ENCODE data around the gene OARD1.
A peak's percentile ranks its signal among the peaks of the same experiment; 100 is the strongest.

The OARD1 gene

GRCh38 chr6:41097467-41098090 lies 25.4 kb upstream of the OARD1 start:
- Histone ChIP-seq H3K23ac (ENCODE audit: low read length in 2 of 2) (no peak overlapping the region), H2AFZ (ENCODE audit: low read depth, low read length) (no peak overlapping the region), H3K4me3 (ENCODE audit: insufficient read depth in 1 of 2, low read depth in 1 of 2, low read length in 2 of 2) (no peak overlapping the region), H3K4ac (ENCODE audit: low read depth in 1 of 2, low read length in 2 of 2) (no peak overlapping the region), H3K27me3 (ENCODE audit: control insufficient read depth in 1 of 2, insufficient read depth in 1 of 2, low read length in 2 of 2) (no peaks in the 10 kb centered on the region), H2BK12ac (ENCODE audit: low read length in 2 of 2) (no peak overlapping the region), H3K4me1 (ENCODE audit: control insufficient read depth, insufficient read depth, low read depth, low read length) (peaks cover 4% of the 10 kb centered on the region), H3K79me1 (replicated peaks; ENCODE audit: low read length, poor library complexity, severe bottlenecking) (peaks cover 21% of the 10 kb centered on the region), H3K9me3 (ENCODE audit: control insufficient read depth, low read length) (no peaks in the 10 kb centered on the region), H3K9ac (ENCODE audit: low read length) (no peak overlapping the region), H3K14ac (ENCODE audit: low read length in 2 of 2) (no peak overlapping the region), H4K91ac (ENCODE audit: low read length) (no peak overlapping the region), H3K27ac (ENCODE audit: low read length, poor library complexity, severe bottlenecking) (peak overlapping the region; percentile 90), H3K4me2 (ENCODE audit: low read length, poor library complexity, severe bottlenecking) (no peak overlapping the region), H3K36me3 (ENCODE audit: control insufficient read depth in 1 of 2, insufficient read depth in 2 of 2, low read depth in 1 of 2, low read length in 2 of 2) (peaks cover 19 to 90% of the 10 kb centered on the region in 2 experiments), H2BK5ac (ENCODE audit: low read depth, low read length, poor library complexity, severe bottlenecking) (peak overlapping the region; percentile 22), H4K8ac (ENCODE audit: low read length) (no peak overlapping the region), H2AK5ac (ENCODE audit: low read length, severe bottlenecking) (no peak overlapping the region), H2BK120ac (ENCODE audit: low read depth, low read length) (no peak overlapping the region), H3K18ac (ENCODE audit: low read depth in 1 of 2, low read length in 2 of 2) (no peak overlapping the region), H2BK15ac (ENCODE audit: low read depth, poor library complexity, severe bottlenecking) (no peak overlapping the region)
- DNase-seq = no peak
- 94% methylated on average over 3 of the region's 5 CpGs for WGBS

- no peak overlapping the region for H3K4ac ChIP-seq (ENCODE audit: low read depth in 1 of 2, low read length in 2 of 2)
- no peak overlapping the region for H4K8ac ChIP-seq (ENCODE audit: low read length)
- H3K27ac ChIP-seq (ENCODE audit: low read length, poor library complexity, severe bottlenecking) = no peak overlapping the region
- H3K9ac ChIP-seq (ENCODE audit: low read length) = peak overlapping the region; percentile 67
- H2BK15ac ChIP-seq (ENCODE audit: low read depth, poor library complexity, severe bottlenecking) = no peak overlapping the region
- peaks cover 7% of the 10 kb centered on the region for H3K79me1 ChIP-seq (replicated peaks; ENCODE audit: low read length, poor library complexity, severe bottlenecking)
- no peak overlapping the region for H3K18ac ChIP-seq (ENCODE audit: low read depth in 1 of 2, low read length in 2 of 2)
- no peak overlapping the region for H2AFZ ChIP-seq (ENCODE audit: low read depth, low read length)
- H3K4me2 ChIP-seq (ENCODE audit: low read length, poor library complexity, severe bottlenecking) = no peak overlapping the region
- no peaks in the 10 kb centered on the region for H3K9me3 ChIP-seq (ENCODE audit: control insufficient read depth, low read length)
- H4K91ac ChIP-seq (ENCODE audit: low read length) = no peak overlapping the region
- no peak overlapping the region for H3K4me3 ChIP-seq (ENCODE audit: insufficient read depth in 1 of 2, low read depth in 1 of 2, low read length in 2 of 2)
- no peak overlapping the region for H2AK5ac ChIP-seq (ENCODE audit: low read length, severe bottlenecking)
- H3K4me1 ChIP-seq (ENCODE audit: control insufficient read depth, insufficient read depth, low read depth, low read length) = peaks cover 4% of the 10 kb centered on the region
- H2BK120ac ChIP-seq (ENCODE audit: low read depth, low read length) = no peak overlapping the region
- H3K23ac ChIP-seq (ENCODE audit: low read length in 2 of 2) = no peak overlapping the region
- no peak overlapping the region for H3K14ac ChIP-seq (ENCODE audit: low read length in 2 of 2)
- WGBS = 96% methylated on average over 5 of the region's 6 CpGs
- no peak overlapping the region for H2BK12ac ChIP-seq (ENCODE audit: low read length in 2 of 2)
- peak; percentile 12 for DNase-seq
- H2BK5ac ChIP-seq (ENCODE audit: low read depth, low read length, poor library complexity, severe bottlenecking) = no peak overlapping the region
- H3K27me3 ChIP-seq (ENCODE audit: control insufficient read depth in 1 of 2, insufficient read depth in 1 of 2, low read length in 2 of 2) = no peaks in the 10 kb centered on the region
- H3K36me3 ChIP-seq (ENCODE audit: control insufficient read depth in 1 of 2, insufficient read depth in 2 of 2, low read depth in 1 of 2, low read length in 2 of 2) = peaks cover 19 to 94% of the 10 kb centered on the region in 2 experiments
Observed at GRCh38 chr6:41093729-41094128, 21.6 kb upstream of the OARD1 start.

- peaks cover 6% of the 10 kb centered on the region for H3K4me1 ChIP-seq (ENCODE audit: control insufficient read depth, insufficient read depth, low read depth, low read length)
- 99% methylated on average over 3 of the region's 4 CpGs for whole genome bisulfite sequencing
- no peak overlapping the region for H2BK15ac ChIP-seq (ENCODE audit: low read depth, poor library complexity, severe bottlenecking)
- H3K9me3 ChIP-seq (ENCODE audit: control insufficient read depth, low read length) = no peaks in the 10 kb centered on the region
- H3K4me2 ChIP-seq (ENCODE audit: low read length, poor library complexity, severe bottlenecking) = no peak overlapping the region
- H3K79me1 ChIP-seq (replicated peaks; ENCODE audit: low read length, poor library complexity, severe bottlenecking) = peaks cover 7% of the 10 kb centered on the region
- no peaks in the 10 kb centered on the region for H3K27me3 ChIP-seq (ENCODE audit: control insufficient read depth in 1 of 2, insufficient read depth in 1 of 2, low read length in 2 of 2)
- H4K8ac ChIP-seq (ENCODE audit: low read length) = no peak overlapping the region
- no peak overlapping the region for H3K4me3 ChIP-seq (ENCODE audit: insufficient read depth in 1 of 2, low read depth in 1 of 2, low read length in 2 of 2)
- H2AK5ac ChIP-seq (ENCODE audit: low read length, severe bottlenecking) = no peak overlapping the region
- no peak overlapping the region for H3K14ac ChIP-seq (ENCODE audit: low read length in 2 of 2)
- H2BK12ac ChIP-seq (ENCODE audit: low read length in 2 of 2) = no peak overlapping the region
- no peak overlapping the region for H3K27ac ChIP-seq (ENCODE audit: low read length, poor library complexity, severe bottlenecking)
- peak overlapping the region; percentile 67 for H3K9ac ChIP-seq (ENCODE audit: low read length)
- no peak overlapping the region for H3K23ac ChIP-seq (ENCODE audit: low read length in 2 of 2)
- H3K18ac ChIP-seq (ENCODE audit: low read depth in 1 of 2, low read length in 2 of 2) = no peak overlapping the region
- H3K36me3 ChIP-seq (ENCODE audit: control insufficient read depth in 1 of 2, insufficient read depth in 2 of 2, low read depth in 1 of 2, low read length in 2 of 2) = peaks cover 19 to 89% of the 10 kb centered on the region in 2 experiments
- no peak overlapping the region for H2AFZ ChIP-seq (ENCODE audit: low read depth, low read length)
- H2BK5ac ChIP-seq (ENCODE audit: low read depth, low read length, poor library complexity, severe bottlenecking) = no peak overlapping the region
- no peak overlapping the region for H4K91ac ChIP-seq (ENCODE audit: low read length)
- no peak overlapping the region for H2BK120ac ChIP-seq (ENCODE audit: low read depth, low read length)
- DNase-seq = peak; percentile 34
- no peak overlapping the region for H3K4ac ChIP-seq (ENCODE audit: low read depth in 1 of 2, low read length in 2 of 2)
Observed at GRCh38 chr6:41092421-41093140, 20.4 kb upstream of the OARD1 start.

GRCh38 chr6:41090841-41091761 lies 18.9 kb upstream of the OARD1 start:
- DNase-seq = no peak
- Histone ChIP-seq H3K4me2 (ENCODE audit: low read length, poor library complexity, severe bottlenecking) (no peak overlapping the region), H3K4me1 (ENCODE audit: control insufficient read depth, insufficient read depth, low read depth, low read length) (peaks cover 4% of the 10 kb centered on the region), H3K23ac (ENCODE audit: low read length in 2 of 2) (no peak overlapping the region), H2BK15ac (ENCODE audit: low read depth, poor library complexity, severe bottlenecking) (no peak overlapping the region), H3K18ac (ENCODE audit: low read depth in 1 of 2, low read length in 2 of 2) (no peak overlapping the region), H3K36me3 (ENCODE audit: control insufficient read depth in 1 of 2, insufficient read depth in 2 of 2, low read depth in 1 of 2, low read length in 2 of 2) (peaks cover 19 to 89% of the 10 kb centered on the region in 2 experiments), H3K4ac (ENCODE audit: low read depth in 1 of 2, low read length in 2 of 2) (no peak overlapping the region), H2AK5ac (ENCODE audit: low read length, severe bottlenecking) (peak overlapping the region; percentile 44), H2BK5ac (ENCODE audit: low read depth, low read length, poor library complexity, severe bottlenecking) (no peak overlapping the region), H3K27me3 (ENCODE audit: control insufficient read depth in 1 of 2, insufficient read depth in 1 of 2, low read length in 2 of 2) (no peaks in the 10 kb centered on the region), H3K27ac (ENCODE audit: low read length, poor library complexity, severe bottlenecking) (no peak overlapping the region), H3K14ac (ENCODE audit: low read length in 2 of 2) (no peak overlapping the region), H4K91ac (ENCODE audit: low read length) (no peak overlapping the region), H4K8ac (ENCODE audit: low read length) (no peak overlapping the region), H3K9me3 (ENCODE audit: control insufficient read depth, low read length) (no peaks in the 10 kb centered on the region), H2BK12ac (ENCODE audit: low read length in 2 of 2) (no peak overlapping the region), H3K4me3 (ENCODE audit: insufficient read depth in 1 of 2, low read depth in 1 of 2, low read length in 2 of 2) (no peak overlapping the region), H2BK120ac (ENCODE audit: low read depth, low read length) (no peak overlapping the region), H3K79me1 (replicated peaks; ENCODE audit: low read length, poor library complexity, severe bottlenecking) (peaks cover 7% of the 10 kb centered on the region), H2AFZ (ENCODE audit: low read depth, low read length) (no peak overlapping the region), H3K9ac (ENCODE audit: low read length) (peak overlapping the region; percentile 22)
- WGBS = 67% methylated on average over 1 of the region's 1 CpG
